ENCODE measurements around the gene SLC39A11. TPM values are rescaled to one million over a fixed set of nuclear protein-coding genes. Genes with fewer than 3 reads are reported as not detected.

Gene SLC39A11
- total RNA-seq, 1 experiment from 2014 or later, result 18.9 TPM

DNA sequence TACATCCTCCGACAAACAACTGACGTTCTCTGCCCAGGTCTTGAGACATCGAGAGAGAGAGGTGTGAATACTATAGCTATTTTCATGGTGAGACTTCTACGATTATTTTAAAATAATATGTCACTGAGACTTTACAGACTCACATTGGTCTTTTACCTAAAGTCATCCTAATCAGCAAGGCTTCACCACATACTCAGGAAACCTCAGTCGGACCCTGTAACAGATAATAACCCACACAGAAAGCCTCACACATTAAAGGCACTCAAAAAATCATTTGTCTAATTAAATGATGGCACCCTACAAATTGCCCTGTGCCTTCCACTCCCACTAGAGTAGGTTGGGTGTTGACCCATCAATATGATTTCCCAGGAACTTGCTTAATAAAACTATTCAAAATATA is 19.8 kb upstream of the SLC39A11 start:
- CTCF ChIA-PET, result interaction anchor here (1.4 kb wide), 1 partner anchor 126 kb away, joined by 3 read pairs; no protein-coding TSS in a partner anchor

DNA sequence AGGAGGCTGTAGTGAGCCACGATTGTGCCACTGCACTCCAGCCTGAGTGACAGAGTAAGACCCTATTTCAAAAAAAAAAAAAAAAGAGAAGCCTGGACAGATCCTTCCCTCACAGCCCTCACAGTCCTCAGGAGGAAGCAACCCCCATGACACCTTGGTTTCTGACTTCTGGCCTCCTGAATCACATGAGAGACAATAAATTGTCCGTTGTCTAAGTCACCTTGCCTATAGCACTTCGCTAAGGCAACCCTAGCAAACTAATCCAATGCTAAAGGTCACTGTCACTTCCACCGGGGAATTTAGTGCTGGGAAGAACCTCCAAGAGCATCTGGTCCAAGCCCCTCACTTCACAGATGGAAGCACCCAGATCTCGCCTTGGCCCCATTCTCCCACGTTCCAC is 18.9 kb upstream of the SLC39A11 start:
- ATAC-seq (no peak), DNase-seq (ENCODE audit: low spot score) (no peak)
- POLR2A ChIA-PET, result interaction anchor here (0.7 kb wide), 1 partner anchor 185 kb away, joined by 3 read pairs; no protein-coding TSS in a partner anchor
- Mint-ChIP-seq H3K4me3 (no peak overlapping the region), H3K36me3 (no peaks in the 10 kb centered on the region), H3K9me3 (peaks cover 8% of the 10 kb centered on the region), H3K4me1 (peaks cover 8% of the 10 kb centered on the region), H3K27me3 (ENCODE audit: low read depth) (no peaks in the 10 kb centered on the region), H3K27ac (no peak overlapping the region)
- CTCF ChIA-PET, result no interaction called here
- TF ChIP-seq, protein P1, sequence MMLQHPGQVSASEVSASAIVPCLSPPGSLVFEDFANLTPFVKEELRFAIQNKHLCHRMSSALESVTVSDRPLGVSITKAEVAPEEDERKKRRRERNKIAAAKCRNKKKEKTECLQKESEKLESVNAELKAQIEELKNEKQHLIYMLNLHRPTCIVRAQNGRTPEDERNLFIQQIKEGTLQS (CRISPR knock-in tag; conservative IDR thresholded peaks at IDR 0.05), result no peak
- TF ChIP-seq, protein P2, sequence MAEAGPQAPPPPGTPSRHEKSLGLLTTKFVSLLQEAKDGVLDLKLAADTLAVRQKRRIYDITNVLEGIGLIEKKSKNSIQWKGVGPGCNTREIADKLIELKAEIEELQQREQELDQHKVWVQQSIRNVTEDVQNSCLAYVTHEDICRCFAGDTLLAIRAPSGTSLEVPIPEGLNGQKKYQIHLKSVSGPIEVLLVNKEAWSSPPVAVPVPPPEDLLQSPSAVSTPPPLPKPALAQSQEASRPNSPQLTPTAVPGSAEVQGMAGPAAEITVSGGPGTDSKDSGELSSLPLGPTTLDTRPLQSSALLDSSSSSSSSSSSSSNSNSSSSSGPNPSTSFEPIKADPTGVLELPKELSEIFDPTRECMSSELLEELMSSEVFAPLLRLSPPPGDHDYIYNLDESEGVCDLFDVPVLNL (CRISPR knock-in tag; IDR thresholded peaks at IDR 0.05; ENCODE audit: borderline replicate concordance, low read depth), result no peak
- TF ChIP-seq ZNF263 (CRISPR knock-in tag; IDR thresholded peaks at IDR 0.05; ENCODE audit: low read depth) (no peak), CREM (CRISPR knock-in tag; IDR thresholded peaks at IDR 0.05) (no peak), CREB1 (CRISPR knock-in tag; IDR thresholded peaks at IDR 0.05) (no peak), EMX1 (CRISPR knock-in tag; IDR thresholded peaks at IDR 0.05) (no peak), ZNF416 (CRISPR knock-in tag; IDR thresholded peaks at IDR 0.05) (no peak), GABPB1 (CRISPR knock-in tag; IDR thresholded peaks at IDR 0.05) (no peak), ESRRA (CRISPR knock-in tag; IDR thresholded peaks at IDR 0.05; ENCODE audit: borderline replicate concordance) (no peak), MYBL2 (CRISPR knock-in tag; IDR thresholded peaks at IDR 0.05) (no peak), IRF2 (CRISPR knock-in tag; IDR thresholded peaks at IDR 0.05; ENCODE audit: borderline replicate concordance, low read depth) (no peak), ZNF232 (CRISPR knock-in tag; IDR thresholded peaks at IDR 0.05) (no peak), NFATC4 (CRISPR knock-in tag; IDR thresholded peaks at IDR 0.05) (no peak)
- TF ChIP-seq, protein P3, sequence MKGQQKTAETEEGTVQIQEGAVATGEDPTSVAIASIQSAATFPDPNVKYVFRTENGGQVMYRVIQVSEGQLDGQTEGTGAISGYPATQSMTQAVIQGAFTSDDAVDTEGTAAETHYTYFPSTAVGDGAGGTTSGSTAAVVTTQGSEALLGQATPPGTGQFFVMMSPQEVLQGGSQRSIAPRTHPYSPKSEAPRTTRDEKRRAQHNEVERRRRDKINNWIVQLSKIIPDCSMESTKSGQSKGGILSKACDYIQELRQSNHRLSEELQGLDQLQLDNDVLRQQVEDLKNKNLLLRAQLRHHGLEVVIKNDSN (CRISPR knock-in tag; IDR thresholded peaks at IDR 0.05), result no peak
- TF ChIP-seq, protein P4, sequence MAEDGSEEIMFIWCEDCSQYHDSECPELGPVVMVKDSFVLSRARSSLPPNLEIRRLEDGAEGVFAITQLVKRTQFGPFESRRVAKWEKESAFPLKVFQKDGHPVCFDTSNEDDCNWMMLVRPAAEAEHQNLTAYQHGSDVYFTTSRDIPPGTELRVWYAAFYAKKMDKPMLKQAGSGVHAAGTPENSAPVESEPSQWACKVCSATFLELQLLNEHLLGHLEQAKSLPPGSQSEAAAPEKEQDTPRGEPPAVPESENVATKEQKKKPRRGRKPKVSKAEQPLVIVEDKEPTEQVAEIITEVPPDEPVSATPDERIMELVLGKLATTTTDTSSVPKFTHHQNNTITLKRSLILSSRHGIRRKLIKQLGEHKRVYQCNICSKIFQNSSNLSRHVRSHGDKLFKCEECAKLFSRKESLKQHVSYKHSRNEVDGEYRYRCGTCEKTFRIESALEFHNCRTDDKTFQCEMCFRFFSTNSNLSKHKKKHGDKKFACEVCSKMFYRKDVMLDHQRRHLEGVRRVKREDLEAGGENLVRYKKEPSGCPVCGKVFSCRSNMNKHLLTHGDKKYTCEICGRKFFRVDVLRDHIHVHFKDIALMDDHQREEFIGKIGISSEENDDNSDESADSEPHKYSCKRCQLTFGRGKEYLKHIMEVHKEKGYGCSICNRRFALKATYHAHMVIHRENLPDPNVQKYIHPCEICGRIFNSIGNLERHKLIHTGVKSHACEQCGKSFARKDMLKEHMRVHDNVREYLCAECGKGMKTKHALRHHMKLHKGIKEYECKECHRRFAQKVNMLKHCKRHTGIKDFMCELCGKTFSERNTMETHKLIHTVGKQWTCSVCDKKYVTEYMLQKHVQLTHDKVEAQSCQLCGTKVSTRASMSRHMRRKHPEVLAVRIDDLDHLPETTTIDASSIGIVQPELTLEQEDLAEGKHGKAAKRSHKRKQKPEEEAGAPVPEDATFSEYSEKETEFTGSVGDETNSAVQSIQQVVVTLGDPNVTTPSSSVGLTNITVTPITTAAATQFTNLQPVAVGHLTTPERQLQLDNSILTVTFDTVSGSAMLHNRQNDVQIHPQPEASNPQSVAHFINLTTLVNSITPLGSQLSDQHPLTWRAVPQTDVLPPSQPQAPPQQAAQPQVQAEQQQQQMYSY (CRISPR knock-in tag; IDR thresholded peaks at IDR 0.05), result no peak
- TF ChIP-seq, protein P5, sequence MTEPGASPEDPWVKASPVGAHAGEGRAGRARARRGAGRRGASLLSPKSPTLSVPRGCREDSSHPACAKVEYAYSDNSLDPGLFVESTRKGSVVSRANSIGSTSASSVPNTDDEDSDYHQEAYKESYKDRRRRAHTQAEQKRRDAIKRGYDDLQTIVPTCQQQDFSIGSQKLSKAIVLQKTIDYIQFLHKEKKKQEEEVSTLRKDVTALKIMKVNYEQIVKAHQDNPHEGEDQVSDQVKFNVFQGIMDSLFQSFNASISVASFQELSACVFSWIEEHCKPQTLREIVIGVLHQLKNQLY (CRISPR knock-in tag; IDR thresholded peaks at IDR 0.05), result no peak

More for the DNA sequence above, 19.8 kb upstream of the SLC39A11 start:
- no peaks in the 10 kb centered on the region for H3K27me3 Mint-ChIP-seq (ENCODE audit: low read depth)
- H3K27ac Mint-ChIP-seq, result no peak overlapping the region
- DNase-seq (ENCODE audit: low spot score) (no peak), ATAC-seq (no peak)
- no peak overlapping the region for H3K4me3 Mint-ChIP-seq
- peaks cover 8% of the 10 kb centered on the region for H3K9me3 Mint-ChIP-seq
- no peaks in the 10 kb centered on the region for H3K36me3 Mint-ChIP-seq
- POLR2A ChIA-PET, result no interaction called here
- peaks cover 8% of the 10 kb centered on the region for H3K4me1 Mint-ChIP-seq
- no peak for TF ChIP-seq FOXP1 (CRISPR knock-in tag; IDR thresholded peaks at IDR 0.05; ENCODE audit: borderline replicate concordance)
- no peak for TF ChIP-seq EMX1 (CRISPR knock-in tag; IDR thresholded peaks at IDR 0.05)
- TF ChIP-seq, protein P6, sequence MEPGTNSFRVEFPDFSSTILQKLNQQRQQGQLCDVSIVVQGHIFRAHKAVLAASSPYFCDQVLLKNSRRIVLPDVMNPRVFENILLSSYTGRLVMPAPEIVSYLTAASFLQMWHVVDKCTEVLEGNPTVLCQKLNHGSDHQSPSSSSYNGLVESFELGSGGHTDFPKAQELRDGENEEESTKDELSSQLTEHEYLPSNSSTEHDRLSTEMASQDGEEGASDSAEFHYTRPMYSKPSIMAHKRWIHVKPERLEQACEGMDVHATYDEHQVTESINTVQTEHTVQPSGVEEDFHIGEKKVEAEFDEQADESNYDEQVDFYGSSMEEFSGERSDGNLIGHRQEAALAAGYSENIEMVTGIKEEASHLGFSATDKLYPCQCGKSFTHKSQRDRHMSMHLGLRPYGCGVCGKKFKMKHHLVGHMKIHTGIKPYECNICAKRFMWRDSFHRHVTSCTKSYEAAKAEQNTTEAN (CRISPR knock-in tag; IDR thresholded peaks at IDR 0.05), result no peak
- TF ChIP-seq, protein P7, sequence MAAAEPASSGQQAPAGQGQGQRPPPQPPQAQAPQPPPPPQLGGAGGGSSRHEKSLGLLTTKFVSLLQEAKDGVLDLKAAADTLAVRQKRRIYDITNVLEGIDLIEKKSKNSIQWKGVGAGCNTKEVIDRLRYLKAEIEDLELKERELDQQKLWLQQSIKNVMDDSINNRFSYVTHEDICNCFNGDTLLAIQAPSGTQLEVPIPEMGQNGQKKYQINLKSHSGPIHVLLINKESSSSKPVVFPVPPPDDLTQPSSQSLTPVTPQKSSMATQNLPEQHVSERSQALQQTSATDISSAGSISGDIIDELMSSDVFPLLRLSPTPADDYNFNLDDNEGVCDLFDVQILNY (CRISPR knock-in tag; IDR thresholded peaks at IDR 0.05), result no peak
- TF ChIP-seq NR1H2 (CRISPR knock-in tag; IDR thresholded peaks at IDR 0.05), result no peak
- no peak for TF ChIP-seq FOXJ3 (CRISPR knock-in tag; IDR thresholded peaks at IDR 0.05; ENCODE audit: borderline replicate concordance)
- TF ChIP-seq ZNF396 (CRISPR knock-in tag; IDR thresholded peaks at IDR 0.05; ENCODE audit: borderline replicate concordance), result no peak
- TF ChIP-seq, protein P8, sequence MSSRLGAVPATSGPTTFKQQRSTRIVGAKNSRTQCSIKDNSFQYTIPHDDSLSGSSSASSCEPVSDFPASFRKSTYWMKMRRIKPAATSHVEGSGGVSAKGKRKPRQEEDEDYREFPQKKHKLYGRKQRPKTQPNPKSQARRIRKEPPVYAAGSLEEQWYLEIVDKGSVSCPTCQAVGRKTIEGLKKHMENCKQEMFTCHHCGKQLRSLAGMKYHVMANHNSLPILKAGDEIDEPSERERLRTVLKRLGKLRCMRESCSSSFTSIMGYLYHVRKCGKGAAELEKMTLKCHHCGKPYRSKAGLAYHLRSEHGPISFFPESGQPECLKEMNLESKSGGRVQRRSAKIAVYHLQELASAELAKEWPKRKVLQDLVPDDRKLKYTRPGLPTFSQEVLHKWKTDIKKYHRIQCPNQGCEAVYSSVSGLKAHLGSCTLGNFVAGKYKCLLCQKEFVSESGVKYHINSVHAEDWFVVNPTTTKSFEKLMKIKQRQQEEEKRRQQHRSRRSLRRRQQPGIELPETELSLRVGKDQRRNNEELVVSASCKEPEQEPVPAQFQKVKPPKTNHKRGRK (CRISPR knock-in tag; IDR thresholded peaks at IDR 0.05; ENCODE audit: borderline replicate concordance), result no peak
- TF ChIP-seq JAZF1 (CRISPR knock-in tag; IDR thresholded peaks at IDR 0.05), result no peak
